ENCODE results near the gene LAMA4. TPM values are rescaled to one million over a fixed set of nuclear protein-coding genes. Genes with fewer than 3 reads are reported as not detected.

Gene LAMA4
- total and polyA plus RNA-seq, 4 donors: 28.4 to 261 (median 79.8) TPM

DNA sequence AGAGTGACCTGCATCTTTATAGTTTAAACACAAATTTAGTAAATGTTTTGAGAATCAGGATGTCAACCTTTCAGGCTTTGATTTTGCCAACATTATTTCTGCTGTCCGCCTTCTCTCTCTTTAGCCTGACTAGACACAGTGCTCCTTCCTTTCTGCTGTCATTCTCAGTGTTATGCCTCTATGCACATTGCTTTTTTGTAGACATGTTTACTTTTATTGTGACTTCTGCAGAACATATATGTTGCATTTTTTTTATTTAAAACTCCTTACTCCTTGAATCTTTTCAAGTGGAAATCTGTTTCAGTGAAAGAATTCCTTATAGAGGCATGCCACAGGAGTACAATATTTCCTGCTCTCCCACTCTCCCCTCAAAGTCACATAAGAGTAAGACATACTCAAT, 64.2 kb downstream of the LAMA4 start:
- no peak overlapping the region for H3K27ac ChIP-seq (ENCODE audit: low read depth in 1 of 2, low read length in 1 of 2)
- H3K36me3 ChIP-seq (ENCODE audit: control insufficient read depth in 4 of 4, insufficient read depth in 4 of 4, low read length in 4 of 4): peaks cover 3 to 73% (median 22%) of the 10 kb centered on the region in 4 donors
- TF ChIP-seq CTCF (IDR thresholded peaks at IDR 0.05; ENCODE audit: control extremely low read depth, extremely low read depth): no peak
- no peaks in the 10 kb centered on the region for H3K27me3 ChIP-seq (ENCODE audit: control insufficient read depth in 3 of 3, insufficient read depth in 3 of 3, low read length in 2 of 3)
- WGBS, 2 donors: 87 to 95% methylated on average over 1 of the region's 1 CpG
- no peaks in the 10 kb centered on the region for H3K9me3 ChIP-seq (ENCODE audit: control insufficient read depth in 4 of 4, insufficient read depth in 3 of 4, low read length in 3 of 4)
- no peak for DNase-seq
- no peak for ATAC-seq (ENCODE audit: insufficient read depth, low FRiP score)
- no peak overlapping the region for H3K9ac ChIP-seq (ENCODE audit: insufficient read depth in 1 of 2, low read length in 2 of 2)
- no peak overlapping the region for H3K4me3 ChIP-seq
- H3K4me1 ChIP-seq (ENCODE audit: control insufficient read depth in 5 of 5, insufficient read depth in 5 of 5, low read length in 5 of 5): peaks cover 0 to 18% (median 0%) of the 10 kb centered on the region in 5 donors

DNA sequence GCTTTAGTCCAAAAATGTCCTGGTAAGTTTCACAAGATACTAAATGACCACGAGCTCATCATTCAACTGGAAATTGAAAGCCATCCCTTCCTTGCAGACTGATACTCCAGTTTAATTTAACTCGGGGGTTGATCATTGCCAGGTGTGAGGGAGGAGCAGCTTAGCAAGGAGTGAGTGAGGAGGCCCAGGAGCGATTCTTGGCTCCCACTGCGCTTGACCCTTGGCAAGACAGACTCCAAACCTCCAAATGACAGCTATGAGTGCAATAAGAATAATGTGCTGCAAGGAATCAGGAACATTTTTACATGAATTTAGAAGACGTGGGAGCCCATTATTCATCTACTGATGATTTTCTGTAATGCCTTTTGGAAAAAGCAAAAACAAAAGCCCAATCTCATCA, 64.9 kb downstream of the LAMA4 start:
- no peak overlapping the region for H3K4me3 ChIP-seq
- H3K9me3 ChIP-seq (ENCODE audit: control insufficient read depth in 4 of 4, insufficient read depth in 3 of 4, low read length in 3 of 4): no peaks in the 10 kb centered on the region
- 69 to 73% methylated on average over 5 of the region's 5 CpGs for WGBS, 2 donors
- peak; percentile 26 to 67 (median 39) for DNase-seq
- H3K9ac ChIP-seq (ENCODE audit: insufficient read depth in 1 of 2, low read length in 2 of 2): no peak overlapping the region
- no peak overlapping the region for H3K27ac ChIP-seq (ENCODE audit: low read depth in 1 of 2, low read length in 1 of 2)
- H3K36me3 ChIP-seq (ENCODE audit: control insufficient read depth in 4 of 4, insufficient read depth in 4 of 4, low read length in 4 of 4): peaks cover 3 to 71% (median 23%) of the 10 kb centered on the region in 4 donors
- no peaks in the 10 kb centered on the region for H3K27me3 ChIP-seq (ENCODE audit: control insufficient read depth in 3 of 3, insufficient read depth in 3 of 3, low read length in 2 of 3)
- TF ChIP-seq CTCF (IDR thresholded peaks at IDR 0.05; ENCODE audit: control extremely low read depth, extremely low read depth): no peak
- ATAC-seq (ENCODE audit: insufficient read depth, low FRiP score): no peak
- H3K4me1 ChIP-seq (ENCODE audit: control insufficient read depth in 5 of 5, insufficient read depth in 5 of 5, low read length in 5 of 5): peaks cover 0 to 18% (median 0%) of the 10 kb centered on the region in 5 donors

GRCh38 chr6:112188906-112189305, 65.5 kb downstream of the LAMA4 start:
- Histone ChIP-seq H3K4me3 (no peak overlapping the region), H3K27ac (ENCODE audit: low read depth in 1 of 2, low read length in 1 of 2) (peak overlapping the region in 1 of 2 donors; percentile 49), H3K9ac (ENCODE audit: insufficient read depth in 1 of 2, low read length in 2 of 2) (no peak overlapping the region), H3K4me1 (ENCODE audit: control insufficient read depth in 5 of 5, insufficient read depth in 5 of 5, low read length in 5 of 5) (peaks cover 0 to 18% (median 0%) of the 10 kb centered on the region in 5 donors), H3K9me3 (ENCODE audit: control insufficient read depth in 4 of 4, insufficient read depth in 3 of 4, low read length in 3 of 4) (no peaks in the 10 kb centered on the region), H3K27me3 (ENCODE audit: control insufficient read depth in 3 of 3, insufficient read depth in 3 of 3, low read length in 2 of 3) (no peaks in the 10 kb centered on the region), H3K36me3 (ENCODE audit: control insufficient read depth in 4 of 4, insufficient read depth in 4 of 4, low read length in 4 of 4) (peaks cover 3 to 68% (median 23%) of the 10 kb centered on the region in 4 donors)
- ATAC-seq (ENCODE audit: insufficient read depth, low FRiP score) (no peak), DNase-seq (peak in 1 of 3 donors; percentile 34)
- 77 to 91% methylated on average over 3 of the region's 3 CpGs for WGBS, 2 donors
- no peak for TF ChIP-seq CTCF (IDR thresholded peaks at IDR 0.05; ENCODE audit: control extremely low read depth, extremely low read depth)

DNA sequence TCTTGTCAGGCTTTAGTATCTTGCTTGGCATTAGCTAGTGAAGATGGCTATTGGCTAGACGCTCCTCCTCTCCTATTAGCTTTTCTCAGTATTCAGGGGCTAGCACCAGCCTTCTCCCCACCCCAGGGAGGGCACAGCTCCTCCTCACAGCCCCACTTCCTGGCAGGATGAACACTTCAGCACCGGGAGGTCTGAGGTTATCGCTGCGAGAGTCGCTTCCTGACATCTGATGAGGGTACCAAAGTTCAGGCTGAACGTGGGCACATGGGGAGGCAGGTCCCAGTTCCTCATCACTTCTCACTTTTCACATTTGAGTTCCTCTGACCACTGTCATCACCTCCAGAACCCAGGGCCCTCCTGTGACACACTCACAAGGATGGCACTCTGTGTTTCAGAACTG, 66.6 kb downstream of the LAMA4 start:
- no peak overlapping the region for H3K9ac ChIP-seq (ENCODE audit: insufficient read depth in 1 of 2, low read length in 2 of 2)
- H3K27me3 ChIP-seq (ENCODE audit: control insufficient read depth in 3 of 3, insufficient read depth in 3 of 3, low read length in 2 of 3): no peaks in the 10 kb centered on the region
- H3K9me3 ChIP-seq (ENCODE audit: control insufficient read depth in 4 of 4, insufficient read depth in 3 of 4, low read length in 3 of 4): no peaks in the 10 kb centered on the region
- ATAC-seq (ENCODE audit: insufficient read depth, low FRiP score): no peak
- peaks cover 3 to 68% (median 26%) of the 10 kb centered on the region in 4 donors for H3K36me3 ChIP-seq (ENCODE audit: control insufficient read depth in 4 of 4, insufficient read depth in 4 of 4, low read length in 4 of 4)
- no peak for TF ChIP-seq CTCF (IDR thresholded peaks at IDR 0.05; ENCODE audit: control extremely low read depth, extremely low read depth)
- H3K4me1 ChIP-seq (ENCODE audit: control insufficient read depth in 5 of 5, insufficient read depth in 5 of 5, low read length in 5 of 5): peaks cover 0 to 18% (median 0%) of the 10 kb centered on the region in 5 donors
- H3K4me3 ChIP-seq: no peak overlapping the region
- no peak overlapping the region for H3K27ac ChIP-seq (ENCODE audit: low read depth in 1 of 2, low read length in 1 of 2)
- no peak for DNase-seq
- 23 to 32% methylated on average over 6 of the region's 6 CpGs for WGBS, 2 donors

Measured in lung (tissue), 12 donors.